ENCODE results near the gene IKZF1.

- TF ChIP-seq CTCF (IDR thresholded peaks at IDR 0.05) (no peak), POLR2A (IDR thresholded peaks at IDR 0.05) (no peak)
Observed at GRCh38 chr7:50341724-50342123, 37.2 kb downstream of the IKZF1 start.
